ENCODE measurements around the gene SAYSD1.

DNA sequence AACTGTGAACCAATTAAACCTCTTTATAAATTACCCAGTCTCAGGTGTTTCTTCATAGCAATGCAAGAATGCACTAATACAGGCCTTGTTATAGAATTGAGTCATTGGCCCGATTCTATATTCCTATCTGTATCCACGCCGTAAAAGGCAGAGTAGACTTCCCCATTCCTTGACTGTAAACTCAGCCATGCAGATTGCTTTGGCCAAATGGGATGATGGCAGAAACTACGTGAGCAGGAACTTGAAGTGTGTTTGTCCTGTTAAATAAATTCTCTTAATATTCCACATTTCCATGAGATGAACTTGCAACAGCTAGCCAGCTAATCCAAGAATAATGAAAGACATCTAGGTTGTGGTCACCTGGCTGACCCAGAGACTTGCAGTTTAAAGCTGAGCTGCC lies 3.9 kb upstream of the SAYSD1 start:
- TF ChIP-seq, protein P1, sequence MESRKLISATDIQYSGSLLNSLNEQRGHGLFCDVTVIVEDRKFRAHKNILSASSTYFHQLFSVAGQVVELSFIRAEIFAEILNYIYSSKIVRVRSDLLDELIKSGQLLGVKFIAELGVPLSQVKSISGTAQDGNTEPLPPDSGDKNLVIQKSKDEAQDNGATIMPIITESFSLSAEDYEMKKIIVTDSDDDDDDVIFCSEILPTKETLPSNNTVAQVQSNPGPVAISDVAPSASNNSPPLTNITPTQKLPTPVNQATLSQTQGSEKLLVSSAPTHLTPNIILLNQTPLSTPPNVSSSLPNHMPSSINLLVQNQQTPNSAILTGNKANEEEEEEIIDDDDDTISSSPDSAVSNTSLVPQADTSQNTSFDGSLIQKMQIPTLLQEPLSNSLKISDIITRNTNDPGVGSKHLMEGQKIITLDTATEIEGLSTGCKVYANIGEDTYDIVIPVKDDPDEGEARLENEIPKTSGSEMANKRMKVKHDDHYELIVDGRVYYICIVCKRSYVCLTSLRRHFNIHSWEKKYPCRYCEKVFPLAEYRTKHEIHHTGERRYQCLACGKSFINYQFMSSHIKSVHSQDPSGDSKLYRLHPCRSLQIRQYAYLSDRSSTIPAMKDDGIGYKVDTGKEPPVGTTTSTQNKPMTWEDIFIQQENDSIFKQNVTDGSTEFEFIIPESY (CRISPR knock-in tag; IDR thresholded peaks at IDR 0.05): no peak
- TF ChIP-seq SIN3A (IDR thresholded peaks at IDR 0.05; ENCODE audit: borderline replicate concordance in 2 of 2, control insufficient read depth in 1 of 2, low read depth in 2 of 2, low read length in 2 of 2) (no peak), TGIF2 (CRISPR knock-in tag; IDR thresholded peaks at IDR 0.05) (no peak)
- TF ChIP-seq, protein P2, sequence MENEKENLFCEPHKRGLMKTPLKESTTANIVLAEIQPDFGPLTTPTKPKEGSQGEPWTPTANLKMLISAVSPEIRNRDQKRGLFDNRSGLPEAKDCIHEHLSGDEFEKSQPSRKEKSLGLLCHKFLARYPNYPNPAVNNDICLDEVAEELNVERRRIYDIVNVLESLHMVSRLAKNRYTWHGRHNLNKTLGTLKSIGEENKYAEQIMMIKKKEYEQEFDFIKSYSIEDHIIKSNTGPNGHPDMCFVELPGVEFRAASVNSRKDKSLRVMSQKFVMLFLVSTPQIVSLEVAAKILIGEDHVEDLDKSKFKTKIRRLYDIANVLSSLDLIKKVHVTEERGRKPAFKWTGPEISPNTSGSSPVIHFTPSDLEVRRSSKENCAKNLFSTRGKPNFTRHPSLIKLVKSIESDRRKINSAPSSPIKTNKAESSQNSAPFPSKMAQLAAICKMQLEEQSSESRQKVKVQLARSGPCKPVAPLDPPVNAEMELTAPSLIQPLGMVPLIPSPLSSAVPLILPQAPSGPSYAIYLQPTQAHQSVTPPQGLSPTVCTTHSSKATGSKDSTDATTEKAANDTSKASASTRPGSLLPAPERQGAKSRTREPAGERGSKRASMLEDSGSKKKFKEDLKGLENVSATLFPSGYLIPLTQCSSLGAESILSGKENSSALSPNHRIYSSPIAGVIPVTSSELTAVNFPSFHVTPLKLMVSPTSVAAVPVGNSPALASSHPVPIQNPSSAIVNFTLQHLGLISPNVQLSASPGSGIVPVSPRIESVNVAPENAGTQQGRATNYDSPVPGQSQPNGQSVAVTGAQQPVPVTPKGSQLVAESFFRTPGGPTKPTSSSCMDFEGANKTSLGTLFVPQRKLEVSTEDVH (IDR thresholded peaks at IDR 0.05; ENCODE audit: low read depth, partially characterized antibody): no peak
- TF ChIP-seq, protein P3, sequence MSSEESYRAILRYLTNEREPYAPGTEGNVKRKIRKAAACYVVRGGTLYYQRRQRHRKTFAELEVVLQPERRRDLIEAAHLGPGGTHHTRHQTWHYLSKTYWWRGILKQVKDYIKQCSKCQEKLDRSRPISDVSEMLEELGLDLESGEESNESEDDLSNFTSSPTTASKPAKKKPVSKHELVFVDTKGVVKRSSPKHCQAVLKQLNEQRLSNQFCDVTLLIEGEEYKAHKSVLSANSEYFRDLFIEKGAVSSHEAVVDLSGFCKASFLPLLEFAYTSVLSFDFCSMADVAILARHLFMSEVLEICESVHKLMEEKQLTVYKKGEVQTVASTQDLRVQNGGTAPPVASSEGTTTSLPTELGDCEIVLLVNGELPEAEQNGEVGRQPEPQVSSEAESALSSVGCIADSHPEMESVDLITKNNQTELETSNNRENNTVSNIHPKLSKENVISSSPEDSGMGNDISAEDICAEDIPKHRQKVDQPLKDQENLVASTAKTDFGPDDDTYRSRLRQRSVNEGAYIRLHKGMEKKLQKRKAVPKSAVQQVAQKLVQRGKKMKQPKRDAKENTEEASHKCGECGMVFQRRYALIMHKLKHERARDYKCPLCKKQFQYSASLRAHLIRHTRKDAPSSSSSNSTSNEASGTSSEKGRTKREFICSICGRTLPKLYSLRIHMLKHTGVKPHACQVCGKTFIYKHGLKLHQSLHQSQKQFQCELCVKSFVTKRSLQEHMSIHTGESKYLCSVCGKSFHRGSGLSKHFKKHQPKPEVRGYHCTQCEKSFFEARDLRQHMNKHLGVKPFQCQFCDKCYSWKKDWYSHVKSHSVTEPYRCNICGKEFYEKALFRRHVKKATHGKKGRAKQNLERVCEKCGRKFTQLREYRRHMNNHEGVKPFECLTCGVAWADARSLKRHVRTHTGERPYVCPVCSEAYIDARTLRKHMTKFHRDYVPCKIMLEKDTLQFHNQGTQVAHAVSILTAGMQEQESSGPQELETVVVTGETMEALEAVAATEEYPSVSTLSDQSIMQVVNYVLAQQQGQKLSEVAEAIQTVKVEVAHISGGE (CRISPR knock-in tag; IDR thresholded peaks at IDR 0.05): no peak
